Measurements from ENCODE around the gene SLCO3A1. TPM values are rescaled to one million over a fixed set of nuclear protein-coding genes. Genes with fewer than 3 reads are reported as not detected.

SLCO3A1 gene
- total and polyA plus RNA-seq, 2 donors (not counting 1 experiment from before 2014, with no cell fraction given) = 8.1 to 16.8 TPM

DNA sequence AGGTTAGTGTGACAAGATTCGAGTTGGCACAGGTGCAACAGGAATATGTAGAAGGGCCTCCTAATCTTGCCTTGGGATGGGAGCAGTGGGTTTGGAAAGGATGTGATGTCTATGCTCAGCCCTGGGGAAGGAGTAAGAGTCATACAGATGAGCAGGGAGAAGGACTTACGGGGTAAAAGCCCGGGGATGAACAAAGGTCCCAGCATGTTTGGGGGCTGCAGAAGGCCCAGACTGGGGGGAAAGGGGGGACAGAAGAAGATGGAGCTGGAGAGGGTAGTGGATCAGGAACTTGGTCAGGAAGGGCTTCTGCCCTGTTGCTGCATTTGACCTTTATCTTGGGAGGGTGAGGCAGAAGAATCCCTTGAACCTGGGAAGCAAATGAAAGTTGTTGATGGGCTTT lies 300.1 kb downstream of the SLCO3A1 start:
- no peak overlapping the region for H2AFZ ChIP-seq (ENCODE audit: low read length)
- no peak overlapping the region for H3K4me2 ChIP-seq (ENCODE audit: extremely low read depth, insufficient read depth, low read length)
- TF ChIP-seq CTCF (conservative IDR thresholded peaks at IDR 0.05 in 1 of 2, IDR thresholded peaks at IDR 0.05 in 1 of 2; ENCODE audit: low read depth in 1 of 2, low read length in 2 of 2) = no peak
- no peak for TF ChIP-seq EZH2 (IDR thresholded peaks at IDR 0.05; ENCODE audit: low read length, missing control alignments)
- no peaks in the 10 kb centered on the region for H4K20me1 ChIP-seq (ENCODE audit: control insufficient read depth, extremely low read depth, insufficient read depth, low read length)
- no peaks in the 10 kb centered on the region for H3K36me3 ChIP-seq (ENCODE audit: control insufficient read depth, insufficient read depth, low read length)
- peaks cover 2% of the 10 kb centered on the region for H3K4me1 ChIP-seq (ENCODE audit: control insufficient read depth, extremely low read depth, insufficient read depth, low read length)
- H3K9ac ChIP-seq (ENCODE audit: insufficient read depth, low read length) = no peak overlapping the region
- no peak for DNase-seq (ENCODE audit: low read depth in 2 of 2)
- no peaks in the 10 kb centered on the region for H3K27me3 ChIP-seq (ENCODE audit: control insufficient read depth, insufficient read depth, low read length)
- H3K4me3 ChIP-seq (replicated peaks in 1 of 4; ENCODE audit: control extremely low read depth in 1 of 4, insufficient read depth in 1 of 4, low read depth in 3 of 4, low read length in 4 of 4) = no peak overlapping the region
- H3K27ac ChIP-seq (ENCODE audit: insufficient read depth, low read length) = no peak overlapping the region
- no peaks in the 10 kb centered on the region for H3K9me3 ChIP-seq (ENCODE audit: control insufficient read depth, insufficient read depth, low read depth, low read length)
- no peaks in the 10 kb centered on the region for H3K79me2 ChIP-seq (ENCODE audit: control insufficient read depth, insufficient read depth, low read length)

- Histone ChIP-seq H4K20me1 (ENCODE audit: control insufficient read depth, extremely low read depth, insufficient read depth, low read length) (no peaks in the 10 kb centered on the region), H3K4me1 (ENCODE audit: control insufficient read depth, extremely low read depth, insufficient read depth, low read length) (no peaks in the 10 kb centered on the region), H3K4me3 (replicated peaks in 1 of 4; ENCODE audit: control extremely low read depth in 1 of 4, insufficient read depth in 1 of 4, low read depth in 3 of 4, low read length in 4 of 4) (no peak overlapping the region), H2AFZ (ENCODE audit: low read length) (no peak overlapping the region), H3K27me3 (ENCODE audit: control insufficient read depth, insufficient read depth, low read length) (no peaks in the 10 kb centered on the region), H3K9me3 (ENCODE audit: control insufficient read depth, insufficient read depth, low read depth, low read length) (no peaks in the 10 kb centered on the region), H3K79me2 (ENCODE audit: control insufficient read depth, insufficient read depth, low read length) (no peaks in the 10 kb centered on the region), H3K9ac (ENCODE audit: insufficient read depth, low read length) (no peak overlapping the region), H3K27ac (ENCODE audit: insufficient read depth, low read length) (no peak overlapping the region), H3K4me2 (ENCODE audit: extremely low read depth, insufficient read depth, low read length) (no peak overlapping the region), H3K36me3 (ENCODE audit: control insufficient read depth, insufficient read depth, low read length) (no peaks in the 10 kb centered on the region)
- DNase-seq (ENCODE audit: low read depth in 2 of 2) = no peak
- TF ChIP-seq CTCF (conservative IDR thresholded peaks at IDR 0.05 in 1 of 2, IDR thresholded peaks at IDR 0.05 in 1 of 2; ENCODE audit: low read depth in 1 of 2, low read length in 2 of 2) (no peak), EZH2 (IDR thresholded peaks at IDR 0.05; ENCODE audit: low read length, missing control alignments) (no peak)
These were observed 302.4 kb downstream of the SLCO3A1 start for GRCh38 chr15:92155934-92156333.

GRCh38 chr15:92157666-92158298 lies 304.3 kb downstream of the SLCO3A1 start:
- no peak overlapping the region for H3K27ac ChIP-seq (ENCODE audit: insufficient read depth, low read length)
- TF ChIP-seq EZH2 (IDR thresholded peaks at IDR 0.05; ENCODE audit: low read length, missing control alignments) (no peak), CTCF (conservative IDR thresholded peaks at IDR 0.05 in 1 of 2, IDR thresholded peaks at IDR 0.05 in 1 of 2; ENCODE audit: low read depth in 1 of 2, low read length in 2 of 2) (no peak)
- no peak overlapping the region for H2AFZ ChIP-seq (ENCODE audit: low read length)
- no peaks in the 10 kb centered on the region for H3K27me3 ChIP-seq (ENCODE audit: control insufficient read depth, insufficient read depth, low read length)
- no peak overlapping the region for H3K4me3 ChIP-seq (replicated peaks in 1 of 4; ENCODE audit: control extremely low read depth in 1 of 4, insufficient read depth in 1 of 4, low read depth in 3 of 4, low read length in 4 of 4)
- H3K4me1 ChIP-seq (ENCODE audit: control insufficient read depth, extremely low read depth, insufficient read depth, low read length) = no peaks in the 10 kb centered on the region
- H3K79me2 ChIP-seq (ENCODE audit: control insufficient read depth, insufficient read depth, low read length) = no peaks in the 10 kb centered on the region
- no peaks in the 10 kb centered on the region for H3K36me3 ChIP-seq (ENCODE audit: control insufficient read depth, insufficient read depth, low read length)
- H3K4me2 ChIP-seq (ENCODE audit: extremely low read depth, insufficient read depth, low read length) = no peak overlapping the region
- no peak for DNase-seq (ENCODE audit: low read depth in 2 of 2)
- no peaks in the 10 kb centered on the region for H3K9me3 ChIP-seq (ENCODE audit: control insufficient read depth, insufficient read depth, low read depth, low read length)
- H3K9ac ChIP-seq (ENCODE audit: insufficient read depth, low read length) = no peak overlapping the region
- no peaks in the 10 kb centered on the region for H4K20me1 ChIP-seq (ENCODE audit: control insufficient read depth, extremely low read depth, insufficient read depth, low read length)
